Stimulated activated CD8-positive, alpha-beta memory T cell treated with anti-CD3 and anti-CD28 coated beads, Interleukin-4, amount 100 ng/mL, for 24 hours (primary cell): ENCODE measurements around the gene MAG.

Source experiments
- DNase-seq: peaks from one replicate; pipeline ENCODE4 v3.0.0-alpha.2; 2020; ENCODE audit warnings: low read depth

The MAG gene

GRCh38 chr19:35265126-35265899 lies 26.6 kb upstream of the MAG start:
- no peak for DNase-seq

DNA sequence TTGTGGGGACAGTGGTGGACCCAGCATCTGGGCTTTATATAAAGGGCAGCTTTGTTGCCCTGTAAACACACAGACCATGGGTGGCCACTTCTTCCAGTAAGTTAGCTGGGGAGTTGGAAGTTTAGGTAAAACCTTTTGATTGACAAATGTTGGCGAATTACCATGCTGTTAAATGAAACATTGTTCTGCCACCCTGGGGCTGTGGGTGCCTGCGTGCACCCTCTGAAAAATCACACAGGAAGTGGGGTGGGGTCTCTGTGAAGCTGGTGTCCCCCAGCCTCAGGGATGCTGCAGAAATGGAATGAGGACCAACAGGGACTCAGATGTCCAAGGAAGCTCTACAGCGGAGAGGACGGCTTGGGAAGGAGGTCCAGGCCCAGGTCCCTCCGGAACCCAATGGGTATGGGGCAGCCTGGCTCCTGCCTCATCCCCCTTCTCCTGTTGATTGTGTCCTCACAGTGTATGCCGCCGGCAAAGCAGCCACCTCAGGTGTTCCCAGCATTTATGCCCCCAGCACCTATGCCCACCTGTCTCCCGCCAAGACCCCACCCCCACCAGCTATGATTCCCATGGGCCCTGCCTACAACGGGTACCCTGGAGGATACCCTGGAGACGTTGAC lies 26.0 kb upstream of the MAG start:
- DNase-seq: no peak

DNA sequence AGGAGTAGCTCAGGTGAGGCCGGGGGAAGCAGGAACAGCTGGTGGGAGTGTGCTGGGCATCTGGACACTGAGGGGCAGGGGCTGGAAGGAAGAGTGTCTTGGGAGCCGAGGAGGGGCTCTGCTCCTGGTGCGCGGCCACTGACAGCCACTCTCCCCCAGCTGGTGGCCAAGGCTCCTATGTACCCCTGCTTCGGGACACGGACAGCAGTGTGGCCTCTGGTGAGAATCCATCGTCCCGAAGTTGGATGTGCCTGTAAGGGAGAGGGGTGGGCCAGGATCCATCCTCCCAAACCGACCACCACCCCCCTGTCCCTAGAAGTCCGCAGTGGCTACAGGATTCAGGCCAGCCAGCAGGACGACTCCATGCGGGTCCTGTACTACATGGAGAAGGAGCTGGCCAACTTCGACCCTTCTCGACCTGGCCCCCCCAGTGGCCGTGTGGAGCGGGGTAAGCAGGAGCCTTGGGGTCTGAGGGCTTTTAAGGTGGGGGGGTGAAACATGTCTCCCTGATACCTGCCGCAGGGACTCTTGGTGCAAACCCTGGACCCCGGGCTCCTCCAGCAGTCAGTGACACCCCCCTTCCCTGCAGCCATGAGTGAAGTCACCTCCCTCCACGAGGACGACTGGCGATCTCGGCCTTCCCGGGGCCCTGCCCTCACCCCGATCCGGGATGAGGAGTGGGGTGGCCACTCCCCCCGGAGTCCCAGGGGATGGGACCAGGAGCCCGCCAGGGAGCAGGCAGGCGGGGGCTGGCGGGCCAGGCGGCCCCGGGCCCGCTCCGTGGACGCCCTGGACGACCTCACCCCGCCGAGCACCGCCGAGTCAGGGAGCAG lies 25.2 kb upstream of the MAG start:
- no peak for DNase-seq

DNA sequence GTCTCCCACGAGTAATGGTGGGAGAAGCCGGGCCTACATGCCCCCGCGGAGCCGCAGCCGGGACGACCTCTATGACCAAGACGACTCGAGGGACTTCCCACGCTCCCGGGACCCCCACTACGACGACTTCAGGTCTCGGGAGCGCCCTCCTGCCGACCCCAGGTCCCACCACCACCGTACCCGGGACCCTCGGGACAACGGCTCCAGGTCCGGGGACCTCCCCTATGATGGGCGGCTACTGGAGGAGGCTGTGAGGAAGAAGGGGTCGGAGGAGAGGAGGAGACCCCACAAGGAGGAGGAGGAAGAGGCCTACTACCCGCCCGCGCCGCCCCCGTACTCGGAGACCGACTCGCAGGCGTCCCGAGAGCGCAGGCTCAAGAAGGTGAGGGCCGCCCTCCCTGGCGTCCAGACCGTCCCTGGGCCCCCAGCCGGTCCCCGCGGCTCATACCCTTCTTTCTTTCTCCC lies 24.6 kb upstream of the MAG start:
- DNase-seq: peak; percentile 31

- peak; percentile 65 for DNase-seq
Observed at GRCh38 chr19:35267818-35268535, 24.0 kb upstream of the MAG start.

DNA sequence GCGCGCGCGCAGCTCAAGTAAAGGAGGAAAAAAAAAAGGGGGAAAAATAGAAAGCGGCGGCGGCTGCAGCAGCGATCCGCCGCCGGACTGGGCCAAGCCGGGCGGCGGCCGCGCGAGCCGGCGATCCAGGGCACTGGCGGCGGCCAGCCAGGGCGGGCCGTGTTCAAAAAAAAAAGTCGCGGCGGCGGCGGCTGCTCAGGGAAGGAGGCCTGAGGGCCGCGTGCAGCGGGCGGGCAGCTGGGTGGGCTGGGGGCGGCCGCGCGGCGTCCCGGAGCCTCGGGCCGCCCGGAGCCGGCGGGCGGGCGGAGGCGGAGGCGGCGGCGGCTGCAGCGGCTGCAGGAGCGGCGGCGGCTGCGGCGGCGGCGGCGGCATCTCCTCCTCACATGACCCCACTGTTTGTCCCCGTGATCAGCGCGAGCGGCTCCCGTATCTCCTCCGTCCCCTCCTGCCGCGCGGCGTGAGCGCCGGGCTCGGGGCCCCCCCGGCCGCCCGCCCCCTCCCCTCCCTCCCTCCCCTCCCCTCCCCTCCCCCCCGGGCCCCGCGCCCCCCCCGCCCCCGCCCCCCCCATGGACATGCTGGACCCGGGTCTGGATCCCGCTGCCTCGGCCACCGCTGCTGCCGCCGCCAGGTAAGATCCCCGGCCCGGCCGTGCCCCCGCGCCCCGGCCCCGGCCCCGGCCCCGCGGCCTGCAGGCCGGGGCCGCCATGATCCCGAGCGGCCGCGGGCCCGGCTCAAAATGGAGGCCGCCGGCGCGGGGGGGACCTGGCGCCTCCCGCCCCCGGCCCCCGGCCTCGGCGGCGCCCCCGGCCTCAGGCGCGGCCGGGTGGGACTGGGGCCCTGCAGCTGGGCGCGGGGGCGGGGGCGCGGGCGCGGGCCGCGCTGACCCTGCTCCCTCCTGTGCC lies 23.2 kb upstream of the MAG start, which contains the start of gene USF2:
Gene USF2, plus strand, starts transcription at position 427 of the 902 bp plus-strand sequence. Its CDS starts 140 bp downstream, at position 567.
- peak; percentile 52 for DNase-seq

DNA sequence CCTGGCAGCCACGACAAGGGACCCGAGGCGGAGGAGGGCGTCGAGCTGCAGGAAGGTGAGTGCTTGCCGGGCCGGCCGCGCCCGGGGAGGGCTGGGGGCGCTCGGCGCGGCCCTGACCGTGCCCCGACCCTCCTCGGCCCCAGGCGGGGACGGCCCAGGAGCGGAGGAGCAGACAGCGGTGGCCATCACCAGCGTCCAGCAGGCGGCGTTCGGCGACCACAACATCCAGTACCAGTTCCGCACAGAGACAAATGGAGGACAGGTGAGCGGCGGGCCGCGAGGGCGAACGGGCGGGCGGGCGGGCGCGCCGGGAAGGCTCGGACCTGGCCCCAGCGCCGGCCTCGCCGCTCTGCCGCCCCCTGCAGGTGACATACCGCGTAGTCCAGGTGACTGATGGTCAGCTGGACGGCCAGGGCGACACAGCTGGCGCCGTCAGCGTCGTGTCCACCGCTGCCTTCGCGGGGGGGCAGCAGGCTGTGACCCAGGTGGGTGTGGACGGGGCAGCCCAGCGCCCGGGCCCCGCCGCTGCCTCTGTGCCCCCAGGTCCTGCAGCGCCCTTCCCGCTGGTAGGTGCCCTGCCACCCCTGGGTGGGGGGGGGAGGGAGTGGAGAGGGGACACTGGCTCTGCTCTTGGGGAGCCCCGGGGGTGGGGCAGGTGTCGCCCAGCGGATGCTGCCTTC lies 22.4 kb upstream of the MAG start:
- DNase-seq: peak; percentile 56

GRCh38 chr19:35270381-35270811 lies 21.6 kb upstream of the MAG start:
- DNase-seq: no peak

- no peak for DNase-seq
Observed at GRCh38 chr19:35271546-35271945, 20.4 kb upstream of the MAG start.

DNA sequence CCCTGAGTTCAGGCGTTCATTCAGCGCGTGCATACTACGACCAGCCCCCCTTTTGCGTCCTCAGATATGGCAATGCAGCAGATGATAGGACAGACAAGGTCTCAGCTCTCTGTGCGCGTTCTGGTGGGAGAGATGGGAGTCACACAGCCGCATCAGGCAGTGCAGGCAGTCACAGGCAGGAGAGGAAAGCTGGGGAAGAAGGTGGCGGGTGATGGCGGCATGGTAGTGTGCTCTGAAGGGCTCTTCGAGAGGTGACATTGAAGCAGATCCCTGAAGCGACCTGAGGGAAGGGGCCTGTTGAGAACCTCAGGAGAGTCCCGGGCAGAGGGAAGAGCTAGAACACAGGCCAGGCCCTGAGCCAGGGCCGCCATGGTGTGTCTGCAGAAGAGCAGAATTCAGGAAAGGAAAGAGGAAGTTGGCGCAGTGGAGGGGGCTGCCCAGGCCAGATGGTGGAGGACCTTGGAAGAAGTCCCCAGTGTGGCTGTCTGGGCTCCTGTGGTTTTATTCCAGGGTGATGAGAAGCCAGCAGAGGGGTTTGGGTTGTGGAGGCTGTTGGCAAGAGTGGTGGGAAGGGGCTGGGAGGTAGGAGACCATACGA lies 19.7 kb upstream of the MAG start:
- no peak for DNase-seq

- DNase-seq: no peak
Observed at GRCh38 chr19:35272954-35273649, 18.9 kb upstream of the MAG start.

DNA sequence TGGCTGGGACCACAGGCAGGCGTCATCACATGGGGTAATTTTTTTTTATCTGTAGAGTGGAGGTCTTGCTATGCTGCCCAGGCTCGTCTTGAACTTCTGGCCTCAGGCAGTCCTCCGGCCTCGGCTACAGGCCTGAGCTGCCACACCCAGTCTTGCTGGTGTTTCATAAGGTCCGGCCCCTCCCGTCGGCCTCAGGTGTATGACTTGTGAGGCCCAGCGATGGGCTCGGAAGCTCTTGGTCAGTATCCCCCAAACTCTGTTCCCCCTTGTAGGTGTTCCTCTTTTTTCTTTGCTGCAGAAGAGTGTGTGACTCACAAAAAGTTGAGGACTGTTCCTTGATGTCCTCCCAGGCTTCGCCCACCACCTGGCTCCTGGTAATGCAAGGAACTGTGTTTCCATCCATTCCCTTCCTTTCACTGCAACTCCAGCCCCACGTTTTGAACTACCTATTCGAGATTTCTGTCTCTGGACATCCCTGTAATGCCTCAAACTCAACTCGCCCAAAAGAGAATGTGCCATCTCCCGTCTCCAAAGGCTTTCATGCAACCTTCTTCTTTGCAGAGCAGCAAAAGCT lies 18.2 kb upstream of the MAG start:
- DNase-seq: no peak

GRCh38 chr19:35274323-35274722 lies 17.6 kb upstream of the MAG start:
- no peak for DNase-seq

DNA sequence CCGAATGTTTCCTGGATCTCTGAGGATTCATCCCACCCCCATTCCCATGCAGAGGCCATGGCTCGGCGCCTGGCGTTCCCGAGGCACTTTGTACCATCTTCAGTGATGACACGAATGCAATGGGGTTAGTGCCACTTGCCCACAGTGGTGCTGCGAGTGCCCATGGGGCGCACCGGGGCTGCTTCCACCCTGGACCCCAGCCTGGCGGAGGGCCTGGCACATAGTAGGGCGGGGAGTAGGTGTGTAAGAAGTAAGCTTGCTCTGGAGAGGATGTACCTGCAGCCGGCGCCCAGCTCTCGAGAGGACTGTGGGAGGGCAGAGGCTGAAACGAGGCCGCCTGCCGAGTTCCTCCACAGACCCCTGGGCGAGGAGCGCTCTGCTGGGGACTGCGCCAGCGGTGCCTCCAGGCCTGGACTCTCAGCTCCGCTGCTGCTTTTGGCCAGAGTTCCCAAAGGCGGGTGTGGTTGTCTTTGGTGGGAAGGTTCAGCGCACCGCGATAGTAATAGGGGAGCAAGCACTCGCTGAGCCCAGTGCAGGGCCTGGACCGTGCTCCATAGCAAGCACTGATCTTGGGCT lies 15.2 kb upstream of the MAG start:
- no peak for DNase-seq

GRCh38 chr19:35278578-35279284 lies 13.2 kb upstream of the MAG start:
- DNase-seq: no peak

- DNase-seq: no peak
Observed at GRCh38 chr19:35279374-35279773, 12.6 kb upstream of the MAG start.

DNA sequence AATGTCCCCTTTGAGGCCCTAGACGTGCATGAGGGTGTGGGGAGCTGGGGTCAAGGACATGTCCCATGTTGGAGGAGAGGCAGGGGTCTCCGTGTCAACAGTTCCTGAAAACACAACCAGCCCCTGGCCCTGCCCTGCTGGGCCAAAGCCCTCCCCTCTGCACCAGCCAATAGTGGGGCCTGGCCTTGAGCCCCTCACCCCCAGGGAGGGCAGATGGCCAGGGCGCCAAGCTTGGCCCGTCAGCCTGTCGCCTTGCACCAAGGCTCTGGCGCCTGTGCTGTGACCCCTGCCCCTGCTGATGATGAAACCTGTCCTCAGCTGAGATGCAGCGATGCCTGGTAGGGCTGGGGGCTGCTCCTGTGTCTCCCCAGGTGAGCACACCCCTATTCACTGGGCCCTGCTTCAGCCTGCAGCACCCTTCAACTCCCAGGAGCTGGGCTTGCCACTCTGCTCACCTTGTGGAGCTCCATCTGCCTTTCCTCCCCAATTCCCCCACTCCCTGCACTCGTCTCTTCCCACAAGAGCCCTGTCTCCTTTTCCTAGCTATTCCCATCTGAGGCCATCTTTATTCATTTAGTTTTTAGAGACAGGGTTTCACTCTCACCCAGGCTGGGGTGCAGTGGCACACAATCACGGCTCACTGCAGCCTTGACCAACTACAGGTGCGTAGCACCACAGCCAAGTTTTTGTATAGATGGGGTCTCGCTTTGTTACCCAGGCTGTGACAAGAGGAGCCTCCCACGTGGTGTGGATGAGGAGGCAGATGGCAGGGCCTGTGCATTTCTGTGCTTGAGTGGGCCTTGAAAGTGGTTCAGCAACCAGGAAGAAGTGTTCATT lies 11.8 kb upstream of the MAG start:
- no peak for DNase-seq
